ENCODE results near the gene GMPR2. TPM values are rescaled to one million over a fixed set of nuclear protein-coding genes. Genes with fewer than 3 reads are reported as not detected.

The GMPR2 gene
- total and polyA plus RNA-seq, 2 of the 13 experiments (the other 11 are each of a cell fraction or from before 2014, with no cell fraction given): 210 to 273 TPM

- TF ChIP-seq TRIM22 (IDR thresholded peaks at IDR 0.05) (peak; percentile 100; the same call in 1 of the 2 replicates), ZNF569 (CRISPR knock-in tag; IDR thresholded peaks at IDR 0.05; ENCODE audit: borderline replicate concordance) (peak; percentile 98; the same call in 1 of the 2 replicates), ZNF766 (CRISPR knock-in tag; IDR thresholded peaks at IDR 0.05; ENCODE audit: borderline replicate concordance) (peak; percentile 98), FOXA1 (IDR thresholded peaks at IDR 0.05) (no peak), FOXA1 (CRISPR knock-in tag; IDR thresholded peaks at IDR 0.05) (peak; percentile 52; the same call in 1 of the 2 replicates), RFXANK (CRISPR knock-in tag; IDR thresholded peaks at IDR 0.05) (peak; percentile 96), CENPBD1 (CRISPR knock-in tag; IDR thresholded peaks at IDR 0.05; ENCODE audit: borderline replicate concordance, low read depth) (no peak), LCORL (IDR thresholded peaks at IDR 0.05) (peak; percentile 95), LCORL (CRISPR knock-in tag; IDR thresholded peaks at IDR 0.05) (peak; percentile 87), MAFG (CRISPR knock-in tag; IDR thresholded peaks at IDR 0.05) (no peak), CREBL2 (CRISPR knock-in tag; IDR thresholded peaks at IDR 0.05; ENCODE audit: borderline replicate concordance) (no peak), FLYWCH1 (CRISPR knock-in tag; IDR thresholded peaks at IDR 0.05) (no peak), MYPOP (CRISPR knock-in tag; IDR thresholded peaks at IDR 0.05) (no peak), TAF1 (CRISPR knock-in tag; IDR thresholded peaks at IDR 0.05) (peak; percentile 98), ZBTB38 (CRISPR knock-in tag; IDR thresholded peaks at IDR 0.05) (peak; percentile 85; the same call in 1 of the 2 replicates), CENPT (CRISPR knock-in tag; IDR thresholded peaks at IDR 0.05; ENCODE audit: low read depth) (peak; percentile 93), SNAPC4 (CRISPR knock-in tag; IDR thresholded peaks at IDR 0.05) (peak; percentile 97), PLSCR1 (CRISPR knock-in tag; IDR thresholded peaks at IDR 0.05; ENCODE audit: borderline replicate concordance) (no peak)
Observed at GRCh38 chr14:24212924-24213865, 19.5 kb upstream of the GMPR2 start, which contains the start of gene CHMP4A (continued).
